IPS-20b (cell line): Measurements from ENCODE around the gene ZNF423.
A peak's percentile ranks its signal among the peaks of the same experiment; 100 is the strongest.

Source experiments
- H3K27ac ChIP-seq: one replicate; pipeline ENCODE4 v1.5.1; 2013; ENCODE audit warnings: low read length
- H3K27me3 ChIP-seq: 2 replicates; pipeline ENCODE4 v1.6.1; 2013; ENCODE audit warnings: mild to moderate bottlenecking, low read length, inconsistent platforms; ENCODE audit not compliant: insufficient read depth
- H3K36me3 ChIP-seq: 2 replicates; pipeline ENCODE4 v1.6.1; 2013; ENCODE audit warnings: low read depth, mild to moderate bottlenecking, inconsistent platforms, low read length, moderate library complexity; ENCODE audit not compliant: insufficient read depth
- H3K4me1 ChIP-seq: 2 replicates; pipeline ENCODE4 v1.6.1; 2013; ENCODE audit warnings: mild to moderate bottlenecking, control low read depth, inconsistent platforms, low read length, moderate library complexity; ENCODE audit not compliant: insufficient read depth
- H3K4me3 ChIP-seq: 2 replicates; pipeline ENCODE4 v1.5.1; 2013; ENCODE audit warnings: mild to moderate bottlenecking, low read length, inconsistent platforms
- H3K9ac ChIP-seq: 2 replicates; pipeline ENCODE4 v1.6.1; 2013; ENCODE audit warnings: low read depth, mild to moderate bottlenecking, inconsistent platforms, low read length, moderate library complexity
- H3K9me3 ChIP-seq: 2 replicates; pipeline ENCODE4 v1.6.1; 2013; ENCODE audit warnings: mild to moderate bottlenecking, low read depth, low read length, inconsistent platforms; ENCODE audit not compliant: insufficient read depth

Gene ZNF423

DNA sequence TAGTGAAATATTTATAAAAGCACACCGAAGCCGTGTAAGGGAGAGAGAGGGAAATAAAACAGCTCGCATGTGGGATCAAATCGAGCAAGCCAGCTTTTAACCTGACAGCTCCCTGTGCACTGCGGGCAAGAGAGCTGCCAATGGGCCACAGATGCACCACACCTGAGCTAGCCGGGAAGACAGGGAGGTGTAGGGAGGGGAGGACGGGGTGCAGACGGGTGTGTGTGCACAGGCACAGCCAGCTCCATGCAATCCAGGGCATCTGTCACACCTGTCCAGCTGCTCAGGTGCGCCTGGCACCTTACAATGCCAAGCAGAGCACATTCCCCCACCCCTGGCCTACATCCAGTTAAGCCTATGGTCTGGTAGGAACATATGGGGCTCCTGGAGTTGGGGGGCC lies 412.3 kb downstream of the ZNF423 start:
- no peaks in the 10 kb centered on the region for H3K36me3 ChIP-seq
- H3K27ac ChIP-seq, result no peak overlapping the region
- no peaks in the 10 kb centered on the region for H3K9me3 ChIP-seq
- H3K9ac ChIP-seq, result no peak overlapping the region
- H3K27me3 ChIP-seq, result peaks cover 6% of the 10 kb centered on the region; the same call in 1 of the 2 replicates
- no peak overlapping the region for H3K4me3 ChIP-seq
- peaks cover 26% of the 10 kb centered on the region for H3K4me1 ChIP-seq

GRCh38 chr16:49442805-49443204 lies 413.1 kb downstream of the ZNF423 start:
- H3K9me3 ChIP-seq, result no peaks in the 10 kb centered on the region
- no peak overlapping the region for H3K9ac ChIP-seq
- H3K4me1 ChIP-seq, result peaks cover 26% of the 10 kb centered on the region
- no peak overlapping the region for H3K27ac ChIP-seq
- H3K36me3 ChIP-seq, result no peaks in the 10 kb centered on the region
- peaks cover 6% of the 10 kb centered on the region; the same call in 1 of the 2 replicates for H3K27me3 ChIP-seq
- no peak overlapping the region for H3K4me3 ChIP-seq

GRCh38 chr16:49441366-49441780 lies 414.5 kb downstream of the ZNF423 start:
- Histone ChIP-seq H3K27me3 (peaks cover 6% of the 10 kb centered on the region; the same call in 1 of the 2 replicates), H3K4me1 (peaks cover 26% of the 10 kb centered on the region), H3K9me3 (no peaks in the 10 kb centered on the region), H3K36me3 (no peaks in the 10 kb centered on the region), H3K4me3 (peak overlapping the region; percentile 24; the same call in 1 of the 2 replicates), H3K9ac (peak overlapping the region; percentile 21; the same call in 1 of the 2 replicates), H3K27ac (no peak overlapping the region)

- peaks cover 6% of the 10 kb centered on the region; the same call in 1 of the 2 replicates for H3K27me3 ChIP-seq
- peaks cover 26% of the 10 kb centered on the region for H3K4me1 ChIP-seq
- no peak overlapping the region for H3K4me3 ChIP-seq
- H3K9me3 ChIP-seq, result no peaks in the 10 kb centered on the region
- no peak overlapping the region for H3K9ac ChIP-seq
- H3K27ac ChIP-seq, result no peak overlapping the region
- no peaks in the 10 kb centered on the region for H3K36me3 ChIP-seq
Observed at GRCh38 chr16:49440156-49441065, 415.5 kb downstream of the ZNF423 start.

GRCh38 chr16:49439676-49440075 lies 416.2 kb downstream of the ZNF423 start:
- Histone ChIP-seq H3K9me3 (no peaks in the 10 kb centered on the region), H3K4me3 (no peak overlapping the region), H3K36me3 (no peaks in the 10 kb centered on the region), H3K27me3 (peaks cover 6% of the 10 kb centered on the region; the same call in 1 of the 2 replicates), H3K4me1 (peaks cover 23% of the 10 kb centered on the region), H3K9ac (no peak overlapping the region), H3K27ac (no peak overlapping the region)

DNA sequence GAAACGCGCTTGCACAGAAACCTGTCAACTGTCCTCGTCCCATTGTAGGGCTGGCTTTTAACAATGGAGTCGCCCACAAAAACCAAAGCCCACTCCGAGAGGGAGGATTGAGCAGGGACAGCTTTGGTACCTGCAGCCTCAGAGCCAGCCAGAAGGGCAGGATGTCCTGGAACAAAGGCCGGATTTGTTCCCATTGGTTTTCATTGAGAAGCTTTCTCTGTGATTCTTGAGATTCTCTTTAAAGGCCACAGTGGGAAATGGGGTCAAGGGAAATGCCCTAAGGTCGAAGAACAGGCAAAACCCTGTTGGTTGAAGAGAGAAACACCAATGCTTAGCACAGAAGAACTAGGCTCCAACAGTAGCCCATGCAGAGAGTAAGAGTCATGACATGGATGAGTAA lies 416.9 kb downstream of the ZNF423 start:
- peaks cover 6% of the 10 kb centered on the region; the same call in 1 of the 2 replicates for H3K27me3 ChIP-seq
- no peak overlapping the region for H3K27ac ChIP-seq
- no peak overlapping the region for H3K9ac ChIP-seq
- peaks cover 21% of the 10 kb centered on the region for H3K4me1 ChIP-seq
- H3K4me3 ChIP-seq, result no peak overlapping the region
- no peaks in the 10 kb centered on the region for H3K36me3 ChIP-seq
- H3K9me3 ChIP-seq, result no peaks in the 10 kb centered on the region
